Right ventricle myocardium superior (tissue), 1 donor: ENCODE results near the gene LMAN1. TPM values are rescaled to one million over a fixed set of nuclear protein-coding genes. Genes with fewer than 3 reads are reported as not detected.
A peak's percentile ranks its signal among the peaks of the same experiment; 100 is the strongest.

Source experiments
- ATAC-seq: fragments of 200-7000 bp; cut with Tn5 transposase; one replicate; pipeline ENCODE4 v1.9.1; 2020; ENCODE audit warnings: mild to moderate bottlenecking; ENCODE audit not compliant: poor library complexity
- DNase-seq: peaks from one replicate; pipeline ENCODE4 v3.0.0-alpha.2; 2020
- intact Hi-C: fragments of 100-400 bp; cut with DNase I; formaldehyde crosslinking; loops from one replicate; pipeline ENCODE4 v1.11.2; 2022
- long read RNA-seq: library from polyadenylated mRNA; unstranded; transcript quantifications from one replicate; pipeline ENCODE4 v2.0.0, GENCODE V29; 2021
- total RNA-seq: library from RNA; stranded (reverse); fragmentation: NEBNext Ultra II Directional; extraction: Animal tissue kit (Norgen Biotek cat#: 25700); gene quantifications from one replicate; pipeline ENCODE4 v1.2.1, GENCODE V29; 2021
- donor health status: DM: no; HTN: yes; CAD: no; lungs with severe emphysema.

LMAN1 gene, protein sequence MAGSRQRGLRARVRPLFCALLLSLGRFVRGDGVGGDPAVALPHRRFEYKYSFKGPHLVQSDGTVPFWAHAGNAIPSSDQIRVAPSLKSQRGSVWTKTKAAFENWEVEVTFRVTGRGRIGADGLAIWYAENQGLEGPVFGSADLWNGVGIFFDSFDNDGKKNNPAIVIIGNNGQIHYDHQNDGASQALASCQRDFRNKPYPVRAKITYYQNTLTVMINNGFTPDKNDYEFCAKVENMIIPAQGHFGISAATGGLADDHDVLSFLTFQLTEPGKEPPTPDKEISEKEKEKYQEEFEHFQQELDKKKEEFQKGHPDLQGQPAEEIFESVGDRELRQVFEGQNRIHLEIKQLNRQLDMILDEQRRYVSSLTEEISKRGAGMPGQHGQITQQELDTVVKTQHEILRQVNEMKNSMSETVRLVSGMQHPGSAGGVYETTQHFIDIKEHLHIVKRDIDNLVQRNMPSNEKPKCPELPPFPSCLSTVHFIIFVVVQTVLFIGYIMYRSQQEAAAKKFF
- 48.1 TPM for total RNA-seq
- long read RNA-seq, full-length matches to known transcripts = 62 of 78 reads
- long read RNA-seq, partial matches to known transcripts = 10 of 78 reads
- long read RNA-seq, other reads (novel, unspliced or antisense) = 6 of 78 reads

DNA sequence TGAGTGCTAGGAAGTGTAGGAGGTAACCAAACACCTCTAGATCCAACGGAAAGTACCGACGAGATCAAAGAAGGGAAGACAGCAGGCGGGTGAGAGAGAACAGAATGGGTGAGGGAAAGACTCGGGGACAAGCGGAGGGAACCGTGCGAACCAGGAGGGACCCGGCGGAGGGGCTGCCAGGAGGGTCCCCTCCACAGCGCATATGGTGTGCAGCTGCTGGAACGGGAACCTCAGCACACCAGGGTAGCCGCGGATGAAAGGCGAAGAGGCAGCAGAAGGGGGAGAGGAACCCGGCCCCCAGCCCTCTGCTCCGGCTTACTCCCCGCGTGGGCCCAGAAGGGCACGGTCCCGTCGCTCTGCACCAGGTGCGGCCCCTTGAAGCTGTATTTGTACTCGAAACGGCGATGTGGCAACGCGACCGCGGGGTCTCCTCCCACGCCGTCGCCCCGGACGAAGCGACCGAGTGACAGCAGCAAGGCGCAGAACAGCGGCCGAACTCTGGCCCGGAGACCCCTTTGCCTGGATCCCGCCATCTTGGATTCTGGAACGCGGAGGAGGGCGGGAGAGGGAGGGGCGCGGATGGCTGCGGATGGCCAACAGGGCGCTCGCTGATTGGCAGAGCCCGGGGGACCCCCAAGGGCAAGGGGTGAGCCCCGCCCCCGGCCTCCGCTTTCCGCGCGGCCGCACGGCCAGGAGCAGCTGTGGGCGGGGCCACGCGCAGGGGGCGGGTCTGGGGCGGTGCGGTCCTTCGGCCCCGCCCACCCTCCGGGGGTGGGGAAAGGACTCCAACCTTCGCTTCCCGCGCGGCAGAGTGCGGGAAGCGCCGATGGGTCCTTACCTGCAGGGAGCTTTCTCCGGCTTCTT, at the start of gene LMAN1:
TSS of gene LMAN1 (minus strand) at position 554 of the 864 bp plus-strand sequence. CDS start at position 533, 21 bp downstream.
- intact Hi-C loops = no loop called here
- DNase-seq = peak; percentile 98
- peak; percentile 100 for ATAC-seq

DNA sequence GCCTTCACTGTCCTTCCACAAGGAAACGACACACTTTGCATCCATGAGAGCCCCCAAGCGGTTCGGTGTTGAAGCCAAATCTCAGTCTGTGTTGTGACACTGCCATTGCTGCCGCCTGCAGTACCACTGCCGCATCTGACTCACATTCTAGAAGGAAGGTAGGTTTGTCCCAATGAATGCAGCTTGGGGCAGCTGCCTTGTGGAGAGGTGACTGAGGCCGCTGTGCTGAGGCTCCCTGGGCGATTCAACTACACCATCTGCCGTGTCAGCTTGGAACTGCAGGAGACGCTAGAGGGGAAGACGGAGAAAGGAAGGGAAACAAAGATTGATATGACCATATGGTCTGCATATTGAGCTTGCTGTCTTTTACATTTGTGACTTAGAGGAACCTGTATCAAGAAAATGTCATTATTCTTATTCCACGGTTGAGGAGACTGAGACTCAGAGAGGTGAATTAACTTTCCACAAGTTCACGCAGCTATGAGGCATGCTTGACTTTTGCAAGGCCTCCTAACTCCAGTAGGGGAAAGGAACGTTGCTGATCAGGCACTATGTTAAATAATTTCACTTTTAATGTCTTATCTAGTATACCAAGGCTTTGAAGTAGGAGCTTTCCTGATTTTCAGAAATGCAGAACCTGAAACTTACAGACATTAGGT, 43.5 kb upstream of the LMAN1 start:
- intact Hi-C loops = loop anchor here (2.0 kb wide), 1 partner anchor 94 kb away; no protein-coding TSS in a partner anchor
- ATAC-seq (peak; percentile 96), DNase-seq (peak; percentile 71)

DNA sequence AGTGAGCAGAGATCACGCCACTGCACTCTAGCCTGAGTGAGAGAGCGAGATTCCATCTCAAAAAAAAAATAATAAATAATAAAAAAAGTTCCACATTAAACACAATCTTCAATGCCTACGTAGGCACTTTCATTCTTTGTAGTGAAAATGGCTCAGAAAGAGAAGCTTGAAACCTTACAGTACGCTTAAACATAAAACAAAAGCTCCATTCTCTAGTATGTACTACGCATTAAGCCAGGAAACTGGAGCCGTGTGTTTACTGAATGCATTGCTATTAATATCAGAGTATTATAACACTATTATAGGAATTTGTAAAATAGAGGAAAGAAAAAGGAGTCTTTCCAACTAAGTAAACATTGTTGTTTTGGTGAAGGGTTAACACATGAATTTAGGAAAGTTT, 41.3 kb upstream of the LMAN1 start:
- intact Hi-C loops = no loop called here
- ATAC-seq = no peak
- no peak for DNase-seq

DNA sequence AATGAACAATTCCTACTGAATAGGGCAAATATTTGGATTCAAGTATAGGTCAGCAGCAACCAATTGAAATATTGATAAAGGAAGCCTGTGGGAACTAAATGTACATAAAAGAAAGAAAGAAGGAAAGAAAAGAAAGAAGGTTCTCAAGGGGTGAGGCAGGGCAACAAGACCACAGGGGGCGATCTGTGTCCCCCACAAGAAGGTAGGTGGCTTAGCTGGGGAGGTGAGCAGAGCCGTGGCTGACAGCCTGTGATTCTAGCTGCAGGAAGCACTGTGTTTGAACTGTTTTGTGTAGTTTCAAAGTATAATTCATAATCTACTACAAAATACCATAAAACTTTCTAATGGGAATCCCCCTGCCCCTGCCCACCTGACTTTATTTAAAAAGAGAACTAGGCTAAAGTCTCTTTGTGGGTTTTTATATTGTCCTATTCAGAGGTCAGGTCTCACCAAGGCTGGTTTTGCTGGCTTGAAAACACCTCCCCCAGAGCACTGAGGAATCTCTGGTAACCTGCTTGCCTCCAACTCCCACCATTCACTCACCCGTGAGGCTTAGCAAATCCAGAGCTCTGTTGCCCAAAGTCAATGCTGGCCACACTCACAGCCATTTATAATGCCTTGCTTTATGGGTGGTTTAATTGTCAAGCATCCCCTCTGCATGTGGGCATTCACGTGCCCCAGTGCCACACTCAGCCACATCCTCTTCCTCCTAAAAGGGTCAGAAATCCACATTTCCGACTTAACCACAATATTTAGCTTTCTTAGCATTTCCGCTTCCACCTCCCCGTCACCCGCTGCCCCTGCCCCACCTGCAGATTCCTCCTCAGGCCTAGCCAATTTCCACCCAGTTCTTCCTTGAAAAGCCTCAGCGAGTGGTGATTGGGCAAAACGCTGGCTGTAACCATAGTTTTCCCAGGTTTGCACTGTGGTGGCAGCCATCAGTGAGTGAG, 36.4 kb upstream of the LMAN1 start:
- intact Hi-C loops = loop anchor here (5.0 kb wide), 1 partner anchor 148 kb away; no protein-coding TSS in a partner anchor
- DNase-seq (no peak), ATAC-seq (no peak)

DNA sequence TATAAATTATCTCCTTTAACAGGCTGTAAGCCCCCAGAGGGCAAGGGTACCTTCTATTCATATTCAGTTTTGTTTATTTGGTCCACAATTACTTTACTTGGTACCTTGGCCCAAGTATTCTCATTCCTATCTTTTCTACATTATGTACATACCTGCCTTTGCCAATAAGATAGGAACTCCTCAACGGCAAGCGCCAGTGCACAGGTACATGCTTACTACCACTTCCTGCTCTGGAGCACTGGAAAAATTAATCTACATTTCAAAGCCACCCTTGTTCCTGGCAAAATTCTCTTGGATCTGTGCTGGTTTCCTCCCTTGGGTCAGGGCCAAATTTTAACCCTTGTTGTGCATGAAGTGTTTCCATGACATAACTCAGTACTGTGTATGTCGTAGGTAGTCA, 34.3 kb upstream of the LMAN1 start:
- ATAC-seq (no peak), DNase-seq (no peak)
- intact Hi-C loops = no loop called here

DNA sequence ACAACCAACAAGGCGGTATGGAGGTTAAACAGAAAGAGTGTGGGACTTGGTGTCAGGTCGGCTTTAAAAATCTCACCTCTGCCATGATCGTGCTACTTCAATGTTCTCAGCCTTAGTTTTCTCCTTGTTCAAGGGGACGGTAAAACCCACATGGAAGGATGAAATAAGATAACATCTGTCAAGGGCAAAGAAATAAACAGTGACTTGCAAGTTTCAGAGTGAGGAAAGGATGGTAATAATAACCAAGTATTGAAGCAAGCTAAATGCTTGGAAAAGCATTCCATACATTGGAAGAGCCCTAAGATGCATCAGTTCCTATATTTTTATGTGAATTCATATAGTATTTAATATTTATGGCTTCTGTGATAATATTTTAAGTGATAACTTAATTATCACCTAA, 29.8 kb upstream of the LMAN1 start:
- no peak for ATAC-seq
- intact Hi-C loops = no loop called here
- DNase-seq = no peak

DNA sequence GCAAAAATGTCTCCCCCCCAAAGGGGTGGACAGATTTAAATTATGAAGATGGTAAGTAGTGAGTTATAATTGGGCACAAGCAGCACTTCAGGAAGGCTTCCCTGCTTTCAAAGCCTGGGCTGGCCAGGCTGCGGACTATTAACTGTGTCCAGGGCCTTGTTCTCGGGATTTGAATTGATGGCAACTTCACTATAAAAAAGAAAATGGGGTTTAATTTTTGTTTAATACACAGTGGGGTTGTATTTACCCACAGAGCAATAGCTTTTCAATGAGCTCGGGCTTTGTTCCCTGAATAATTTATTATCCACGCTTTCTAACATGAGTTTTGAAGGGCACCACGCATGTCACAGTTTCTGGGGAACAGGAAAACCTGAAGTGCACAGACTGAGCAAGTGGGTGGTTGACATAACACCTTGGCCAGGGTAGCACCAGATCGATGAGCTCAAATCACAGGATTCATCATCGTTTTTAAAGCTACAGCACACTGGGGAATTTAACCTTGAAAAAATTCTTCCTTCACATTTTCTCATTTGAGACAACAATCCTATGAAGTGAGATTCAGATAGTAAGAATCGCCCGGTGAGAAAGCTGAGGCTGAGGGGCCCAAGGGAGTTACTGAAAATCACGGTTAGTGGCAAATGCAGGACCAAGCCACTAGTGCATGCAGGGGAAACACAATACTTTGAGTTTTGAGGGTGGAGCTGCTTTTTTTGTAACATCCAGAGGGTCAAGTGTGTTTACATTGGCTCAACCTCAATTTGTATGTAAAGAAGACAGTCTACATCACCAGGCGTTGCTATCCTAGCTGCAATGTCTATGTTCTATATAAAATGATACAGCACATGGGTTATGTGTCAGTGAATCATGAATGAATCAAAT, 28.9 kb upstream of the LMAN1 start:
- intact Hi-C loops = no loop called here
- ATAC-seq (no peak), DNase-seq (no peak)

DNA sequence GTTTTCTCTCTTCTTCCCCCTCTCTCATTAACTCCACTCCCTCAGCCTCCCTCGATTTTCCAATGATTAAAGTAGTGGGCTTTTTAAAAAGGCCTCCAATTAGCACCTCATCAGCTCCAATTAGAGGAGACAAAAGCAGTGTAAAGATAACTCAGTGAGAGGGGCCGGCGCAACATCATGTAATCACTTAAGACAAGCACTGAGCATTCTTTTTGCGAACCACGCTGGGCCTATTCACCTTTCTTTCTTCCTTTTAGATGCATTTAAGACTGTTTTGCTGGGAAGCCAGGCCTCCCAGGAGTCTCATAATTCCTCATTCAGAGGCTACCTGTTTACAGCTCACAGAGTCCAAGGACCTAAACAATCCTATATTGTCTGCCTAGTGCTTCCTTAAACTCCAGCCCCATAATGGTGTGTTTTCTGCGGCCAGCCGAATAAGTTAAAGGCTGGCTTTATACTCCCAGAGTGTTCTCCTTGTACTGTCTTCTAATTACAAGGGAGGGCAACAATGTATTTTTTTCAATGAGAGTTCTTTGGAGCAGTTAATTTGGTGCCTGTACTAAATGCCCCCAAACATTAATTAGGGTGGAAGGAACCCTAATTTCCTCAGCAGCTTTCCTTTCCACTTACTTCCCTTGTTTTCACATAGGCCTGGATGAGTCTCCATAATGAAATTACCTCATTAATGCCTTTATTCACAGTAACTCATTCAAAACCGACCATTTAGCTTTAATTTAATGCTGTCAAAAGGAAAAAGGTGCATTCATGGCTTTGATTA, 28.0 kb upstream of the LMAN1 start:
- intact Hi-C loops = no loop called here
- no peak for DNase-seq
- ATAC-seq = no peak

DNA sequence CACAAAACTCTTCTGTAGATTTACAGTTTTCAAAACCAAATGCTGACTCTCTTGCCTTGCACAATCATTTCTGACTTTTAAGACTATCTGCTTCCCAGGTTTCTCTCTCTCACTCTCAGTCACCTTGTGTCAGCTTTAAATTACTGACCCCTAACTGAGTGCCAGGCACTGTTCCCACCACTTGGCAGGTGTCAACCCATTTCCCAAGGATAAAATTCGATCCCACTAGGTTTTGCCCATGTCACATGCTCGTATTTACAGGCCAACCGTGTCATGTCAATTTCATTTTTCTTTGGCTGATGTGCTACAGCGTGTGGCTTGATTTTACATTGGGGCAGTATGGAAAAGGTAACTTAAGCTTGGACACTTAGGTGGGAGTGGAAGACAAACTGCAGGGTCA, 26.1 kb upstream of the LMAN1 start:
- DNase-seq = no peak
- no peak for ATAC-seq
- intact Hi-C loops = no loop called here

DNA sequence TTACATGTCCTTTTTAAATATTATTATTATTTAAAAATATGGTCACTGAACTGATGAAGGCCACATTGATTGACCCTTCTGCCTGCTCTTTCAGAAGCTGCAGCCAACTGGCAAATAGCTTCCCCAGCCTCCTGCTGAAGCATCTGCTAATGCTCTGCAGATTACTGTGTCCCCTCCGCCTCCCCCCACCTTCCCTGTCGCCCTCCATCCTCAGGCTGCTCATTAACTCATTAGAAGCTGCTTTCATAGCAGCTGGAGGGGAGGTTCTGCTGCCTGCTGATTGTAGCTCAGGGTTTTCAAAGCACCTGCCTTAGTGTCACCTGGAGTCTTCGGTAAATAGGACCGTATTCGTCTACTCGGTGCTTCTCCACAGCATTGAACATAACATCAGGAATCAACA, 24.8 kb upstream of the LMAN1 start:
- ATAC-seq = no peak
- intact Hi-C loops = no loop called here
- no peak for DNase-seq

DNA sequence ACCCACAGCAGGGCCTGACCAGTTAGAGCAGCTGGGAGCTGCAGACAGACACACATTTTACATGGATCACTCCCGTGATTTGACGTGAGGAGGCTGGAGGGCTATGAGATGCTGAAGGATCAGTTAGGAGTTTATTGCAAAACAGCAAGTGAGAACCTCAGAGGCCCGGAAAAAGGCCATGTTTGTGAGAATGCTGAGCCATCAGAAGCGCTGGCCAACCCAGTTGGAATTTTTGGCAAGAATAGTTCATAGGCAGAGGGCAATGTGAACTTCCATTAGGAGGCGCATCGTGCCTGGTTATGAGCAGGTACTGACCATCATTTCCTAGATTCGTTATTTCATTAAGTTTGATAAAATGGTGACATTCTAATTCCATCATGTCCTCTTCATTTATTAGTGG, 23.3 kb upstream of the LMAN1 start:
- ATAC-seq (no peak), DNase-seq (no peak)
- intact Hi-C loops = no loop called here

DNA sequence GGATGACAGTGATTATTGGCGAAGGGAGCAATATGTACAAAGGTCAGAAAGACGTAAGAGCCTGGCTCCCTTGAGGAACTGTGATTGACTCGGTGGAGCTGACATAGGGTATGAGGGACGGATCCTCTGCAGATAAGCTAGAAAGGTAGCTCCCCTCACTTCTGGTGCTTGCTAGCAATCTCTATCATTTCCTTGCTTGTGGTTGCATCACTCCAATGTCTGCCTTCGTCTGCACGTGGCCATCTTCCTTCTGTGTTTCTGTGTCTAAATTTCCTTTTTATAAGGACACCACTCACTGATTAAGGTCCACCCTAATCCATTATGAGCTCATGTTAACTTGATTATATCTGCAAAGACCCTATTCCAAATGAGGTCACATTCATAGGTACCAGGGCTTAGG, 22.9 kb upstream of the LMAN1 start:
- no peak for ATAC-seq
- no peak for DNase-seq
- intact Hi-C loops = no loop called here

DNA sequence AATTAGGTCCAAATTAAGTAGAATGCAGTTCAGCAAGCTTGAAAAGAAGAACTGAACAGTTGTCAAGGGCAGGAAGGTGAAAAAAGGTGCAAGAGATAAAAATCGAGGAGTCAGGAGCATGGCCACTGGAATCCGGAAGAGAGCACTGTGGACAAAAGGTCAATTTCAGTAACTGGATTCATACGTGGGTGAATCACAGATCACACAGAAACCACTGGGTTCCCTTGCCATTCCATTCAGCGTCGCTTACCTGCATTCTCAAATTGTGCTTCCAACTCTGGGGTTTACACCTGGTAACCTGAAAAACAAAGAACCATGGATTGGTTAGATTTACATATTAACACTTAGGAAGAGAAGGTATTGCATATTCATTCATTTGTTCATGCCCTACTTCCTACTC, 21.6 kb upstream of the LMAN1 start:
- ATAC-seq (no peak), DNase-seq (no peak)
- intact Hi-C loops = no loop called here

DNA sequence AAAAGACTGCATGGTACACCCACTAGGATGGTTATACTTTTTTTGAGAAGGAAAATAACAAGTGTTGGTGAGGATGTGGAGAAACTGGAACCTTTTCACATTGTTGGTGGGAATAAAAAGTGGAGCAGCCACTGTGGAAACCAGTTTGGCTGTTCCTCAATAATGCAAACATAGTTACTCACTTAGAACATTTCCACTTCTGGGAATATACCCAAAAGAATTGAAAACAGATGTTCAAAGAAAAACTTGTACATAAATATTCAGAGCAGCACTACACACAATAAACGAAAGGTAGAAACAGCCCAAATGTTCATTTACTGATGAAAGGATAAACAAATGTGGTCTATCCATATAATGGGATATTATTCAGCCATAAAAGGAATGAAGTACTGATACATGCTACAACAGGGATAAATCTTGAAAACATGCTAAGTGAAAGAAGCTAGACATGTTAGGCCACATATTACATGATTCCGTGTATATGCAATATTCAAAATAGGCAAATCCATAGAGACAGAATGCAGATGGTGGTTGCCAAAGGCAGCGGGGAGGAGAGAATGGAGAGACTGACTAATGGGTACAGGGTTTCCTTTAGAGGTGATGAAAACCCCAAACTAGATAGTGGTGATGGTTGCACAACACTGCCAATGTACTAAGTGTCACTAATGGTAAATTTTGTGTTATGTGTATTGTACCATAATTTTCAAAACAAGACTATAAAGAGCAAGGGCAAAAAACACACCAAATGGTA, 20.9 kb upstream of the LMAN1 start:
- DNase-seq (no peak), ATAC-seq (no peak)
- intact Hi-C loops = no loop called here

DNA sequence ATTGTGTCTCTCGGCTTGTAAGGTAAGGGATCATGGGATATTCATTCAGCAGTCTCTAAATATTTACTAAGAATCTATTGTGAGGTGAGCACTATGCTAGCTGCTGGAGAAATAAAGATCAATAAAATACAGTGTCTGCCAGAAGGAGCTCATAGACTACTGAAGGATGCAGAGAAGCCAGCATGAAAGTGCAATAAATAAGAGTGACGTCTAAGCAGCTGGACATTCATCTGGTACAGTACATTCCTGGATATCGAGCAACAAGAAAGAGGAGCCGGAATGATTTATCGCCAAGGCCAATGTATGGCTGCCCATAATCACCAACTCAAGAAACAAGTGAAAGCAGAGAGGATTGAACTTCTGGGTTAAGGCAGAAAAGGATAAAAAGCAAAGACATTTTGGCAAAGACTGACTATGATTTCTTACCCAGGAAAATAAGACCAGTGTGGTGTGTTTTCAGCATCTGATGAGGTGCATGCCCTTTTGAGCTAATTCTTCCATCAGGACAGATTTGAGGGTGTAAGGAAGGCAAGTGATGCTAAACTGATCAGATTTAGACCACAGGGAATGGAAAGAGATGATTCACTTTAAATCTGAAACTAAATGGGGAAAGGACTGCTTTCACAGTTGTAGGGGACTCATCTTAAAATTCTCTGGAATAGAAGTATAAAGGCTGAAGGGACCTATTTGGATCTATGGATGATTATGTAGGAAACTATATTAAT, 18.7 kb upstream of the LMAN1 start:
- no peak for DNase-seq
- intact Hi-C loops = no loop called here
- ATAC-seq = no peak
